T-helper 1 cell (primary cell): Measurements from ENCODE around the gene TNRC18.
"Not testable (repeated sequence)": the region's sequence is repeated elsewhere in the genome, so short reads cannot be mapped to it uniquely, and the experiment has no call there.

ENCODE experiments used
- DNase-seq, 5 donors: peaks; one replicate each; pipeline ENCODE4 v3.0.0-alpha.2; 2012 to 2020

Gene TNRC18

GRCh38 chr7:5374464-5374863 is 49.2 kb downstream of the TNRC18 start:
- no peak for DNase-seq

DNA sequence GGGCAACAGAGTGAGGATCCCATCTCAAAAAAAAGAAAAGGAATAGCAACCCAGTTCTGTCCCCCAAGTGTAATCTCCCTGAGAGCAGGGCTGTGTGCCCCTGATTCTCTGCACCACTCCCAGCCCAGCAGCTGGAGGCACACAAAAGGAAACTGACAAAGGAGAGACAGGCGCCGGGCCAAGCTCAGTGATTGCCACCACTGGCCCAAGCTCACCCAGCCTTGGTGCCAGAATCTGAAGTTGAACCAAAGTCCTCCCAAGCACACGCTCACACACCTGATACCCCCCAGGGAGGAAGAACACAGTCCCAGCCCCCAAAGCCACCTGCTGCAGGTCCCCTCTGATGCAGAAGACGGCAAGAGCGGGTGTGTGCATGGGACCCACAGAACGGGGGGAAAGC is 50.3 kb downstream of the TNRC18 start:
- no peak for DNase-seq

DNA sequence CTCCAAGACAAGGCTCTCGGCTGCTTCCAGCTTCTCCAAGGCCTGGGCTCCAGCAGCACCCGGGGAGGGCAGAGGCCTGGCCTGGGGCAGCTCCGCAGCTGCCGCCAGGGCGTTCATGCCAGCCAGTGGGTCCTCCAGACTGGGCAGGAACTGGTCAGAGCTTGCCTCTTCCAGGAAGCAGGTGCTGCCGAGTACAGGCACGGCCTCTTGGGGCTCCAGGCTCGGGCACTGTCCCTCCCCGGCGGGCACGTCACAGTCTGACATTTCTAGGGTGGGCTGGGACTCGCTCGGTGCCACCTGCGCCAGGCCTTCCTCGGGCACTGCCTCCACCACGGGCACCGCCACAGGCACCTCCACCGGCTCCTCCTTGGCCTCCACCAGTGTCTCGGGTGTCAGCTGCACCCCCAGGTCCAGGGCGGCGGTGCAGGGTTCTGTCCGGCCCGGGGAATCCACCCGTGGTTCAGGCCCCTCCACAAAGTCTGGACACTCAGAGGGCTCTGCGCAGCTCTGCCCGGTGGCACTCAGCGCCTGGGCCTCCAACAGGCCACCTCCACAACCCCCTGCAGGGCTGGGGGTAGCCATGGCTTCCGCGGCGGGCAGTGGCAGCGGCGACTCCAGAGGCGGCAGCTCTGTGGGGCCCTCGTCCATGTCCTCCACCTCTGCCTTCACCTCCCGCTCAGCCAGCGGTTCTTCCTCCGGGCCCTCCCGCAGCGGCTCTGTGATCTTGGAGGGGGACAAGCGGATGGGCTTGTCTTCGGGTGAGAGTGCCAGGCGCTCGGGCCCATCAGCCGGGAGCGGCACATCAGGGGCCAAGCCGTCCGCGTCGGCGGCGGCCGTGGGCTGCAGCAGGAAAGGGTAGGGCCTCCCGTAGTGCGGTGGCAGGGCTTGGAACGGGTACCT is 52.9 kb downstream of the TNRC18 start:
- DNase-seq, result no peak

- no peak for DNase-seq
Observed at GRCh38 chr7:5367661-5368060, 56.0 kb downstream of the TNRC18 start.

DNA sequence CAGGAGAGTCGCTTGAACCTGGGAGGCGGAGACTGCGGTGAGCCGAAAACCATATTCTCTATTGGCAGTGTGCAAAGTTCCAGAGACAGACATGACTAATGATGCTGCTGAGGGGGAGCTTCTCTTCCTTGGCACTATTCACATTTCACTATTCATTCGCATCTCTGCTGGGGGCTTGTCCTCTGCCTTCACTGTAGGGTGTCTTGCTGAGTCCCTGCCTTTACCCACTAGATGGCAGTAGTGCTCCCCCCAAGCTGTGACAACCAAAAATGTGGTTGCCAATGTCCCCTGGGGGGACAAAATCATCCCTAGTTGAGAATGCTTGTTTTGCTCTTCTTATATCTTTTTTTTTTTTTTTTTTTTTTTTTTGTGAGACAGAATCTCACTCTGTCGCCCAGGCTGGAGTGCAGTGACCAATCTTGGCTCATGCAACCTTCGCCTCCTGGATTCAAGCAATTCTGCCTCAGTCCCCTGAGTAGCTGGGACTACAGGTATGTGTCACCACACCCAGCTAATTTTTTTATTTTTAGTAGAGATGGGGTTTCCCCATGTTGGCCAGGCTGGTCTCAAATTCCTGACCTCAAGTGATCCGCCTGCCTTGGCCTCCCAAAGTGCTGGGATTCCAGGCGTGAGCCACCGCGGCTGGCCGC is 57.5 kb downstream of the TNRC18 start:
- DNase-seq, result peak in 4 of 5 donors; percentile 47 to 66 (median 56)

- peak in 1 of 5 donors; percentile 51 for DNase-seq
Observed at GRCh38 chr7:5363729-5364128, 59.9 kb downstream of the TNRC18 start.

GRCh38 chr7:5362466-5362865 is 61.2 kb downstream of the TNRC18 start:
- DNase-seq, result no peak

DNA sequence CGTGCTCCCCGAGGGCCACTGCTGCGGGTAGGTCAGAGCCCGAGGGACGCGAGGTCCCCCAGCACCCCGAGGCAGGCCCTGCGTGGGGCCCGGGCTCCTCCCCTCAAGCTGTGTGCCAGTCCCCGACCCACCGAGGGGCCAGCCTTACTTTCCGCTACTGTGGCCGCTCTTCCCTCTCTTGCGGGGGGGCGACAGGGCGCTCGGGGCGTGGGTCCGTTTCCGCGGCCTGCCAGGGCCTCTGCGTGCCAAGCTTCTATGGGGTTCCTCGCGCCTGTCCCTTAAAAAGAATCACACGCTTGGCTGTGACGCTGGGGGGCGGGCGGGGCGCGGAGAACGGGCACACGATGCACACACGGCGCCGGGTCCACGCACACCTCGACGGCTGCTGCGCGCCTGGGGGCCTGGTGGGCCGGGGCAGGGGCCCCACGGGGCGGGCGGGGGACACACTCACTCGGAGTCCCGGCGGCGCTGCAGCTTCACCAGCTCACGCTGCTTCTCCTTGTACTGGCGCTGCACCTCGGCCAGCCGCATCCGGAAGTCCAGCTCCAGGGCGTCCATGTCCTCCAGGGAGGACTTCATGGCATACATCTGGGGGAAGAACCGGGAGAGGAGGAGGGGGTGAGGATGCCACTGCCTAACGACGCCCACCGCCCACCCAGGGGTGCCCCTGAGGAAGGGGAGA is 62.0 kb downstream of the TNRC18 start:
- no peak for DNase-seq

- DNase-seq, result no peak
Observed at GRCh38 chr7:5360971-5361370, 62.7 kb downstream of the TNRC18 start.

- DNase-seq, result no peak
Observed at GRCh38 chr7:5360451-5360850, 63.2 kb downstream of the TNRC18 start.

DNA sequence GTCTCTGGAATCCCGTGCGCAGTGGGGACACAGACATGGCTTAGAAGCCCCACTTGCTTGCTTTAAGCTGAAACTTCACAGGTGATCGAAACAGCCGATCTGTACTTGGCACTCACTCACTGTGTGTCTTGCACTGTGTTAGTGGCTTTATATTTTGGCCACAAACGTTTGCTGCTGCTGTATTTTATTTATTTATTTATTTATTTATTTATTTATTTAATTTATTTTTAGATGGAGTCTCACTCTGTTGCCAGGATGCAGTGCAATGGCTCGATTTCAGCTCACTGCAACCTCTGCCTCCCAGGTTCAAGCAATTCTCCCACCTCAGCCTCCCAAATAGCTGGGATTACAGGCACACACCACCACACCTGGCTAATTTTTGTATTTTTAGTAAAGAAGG is 63.6 kb downstream of the TNRC18 start:
- DNase-seq, result not testable (repeated sequence)

GRCh38 chr7:5359344-5359743 is 64.3 kb downstream of the TNRC18 start:
- no peak for DNase-seq

- no peak for DNase-seq
Observed at GRCh38 chr7:5357951-5358350, 65.7 kb downstream of the TNRC18 start.

- DNase-seq, result no peak
Observed at GRCh38 chr7:5356751-5357119, 66.9 kb downstream of the TNRC18 start.

GRCh38 chr7:5354460-5355232 is 69.0 kb downstream of the TNRC18 start:
- DNase-seq, result no peak

DNA sequence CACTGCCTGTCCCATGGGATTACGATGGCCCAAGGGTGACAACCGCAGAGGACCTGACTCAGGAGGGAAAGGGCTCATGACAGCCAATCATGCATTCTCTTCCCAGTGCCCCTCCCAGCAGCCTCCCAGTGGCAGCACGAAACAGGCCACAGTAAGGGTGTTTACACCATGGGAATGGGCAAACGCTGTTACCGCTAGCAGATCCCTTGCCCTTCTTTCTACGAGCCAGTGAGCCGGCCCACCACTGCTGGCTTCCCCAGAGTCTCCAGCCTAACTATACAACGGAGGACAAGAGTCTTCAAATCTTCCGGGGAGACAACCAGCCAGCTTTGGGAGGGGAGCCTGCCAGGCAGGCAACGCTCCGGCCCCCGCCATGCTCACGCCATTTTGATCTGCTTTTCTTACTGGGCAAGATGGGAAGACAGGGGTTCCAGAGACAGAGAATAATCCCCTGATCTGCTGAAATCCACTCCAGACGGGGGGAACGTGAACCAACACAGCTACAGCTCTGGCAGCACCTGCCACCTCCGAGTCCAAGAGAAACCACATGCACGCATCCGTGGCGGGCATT is 71.1 kb downstream of the TNRC18 start:
- DNase-seq, result no peak

DNA sequence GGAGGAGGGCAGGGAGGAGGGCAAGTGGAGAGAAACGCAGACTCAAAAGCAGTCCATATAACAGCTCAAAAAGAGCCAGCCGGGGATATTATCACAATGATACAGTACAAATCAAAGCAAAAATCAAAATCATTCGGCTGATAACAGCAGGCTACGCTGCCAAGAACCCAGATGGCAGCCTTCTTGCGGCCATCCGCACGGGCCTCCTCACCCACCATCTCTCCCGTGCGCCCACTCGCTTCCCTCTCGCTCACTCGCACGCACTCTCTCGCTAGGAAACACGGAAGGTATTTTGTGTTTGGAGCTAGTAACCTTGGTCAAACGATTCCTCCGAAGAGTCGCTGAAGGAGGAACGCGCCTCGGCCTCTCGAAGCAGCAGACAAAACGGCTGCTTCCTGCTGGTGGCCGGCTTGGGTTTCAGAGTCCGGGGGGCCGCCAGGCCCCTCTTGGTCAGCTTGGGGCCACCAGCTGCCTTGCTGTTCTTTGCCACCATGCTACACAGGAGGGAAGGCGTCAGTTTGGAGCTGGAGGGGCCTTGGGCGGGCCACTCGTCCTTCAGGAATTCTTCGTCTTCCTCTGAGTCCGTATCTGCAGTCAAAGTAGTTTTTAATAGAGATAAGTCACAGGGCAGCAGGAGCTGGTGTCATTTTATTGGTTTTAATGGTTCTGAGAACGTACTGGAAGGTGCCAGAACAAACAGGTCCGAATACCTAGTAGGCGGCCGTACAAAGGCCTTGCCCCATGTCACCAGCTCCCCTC is 71.9 kb downstream of the TNRC18 start:
- DNase-seq, result no peak

DNA sequence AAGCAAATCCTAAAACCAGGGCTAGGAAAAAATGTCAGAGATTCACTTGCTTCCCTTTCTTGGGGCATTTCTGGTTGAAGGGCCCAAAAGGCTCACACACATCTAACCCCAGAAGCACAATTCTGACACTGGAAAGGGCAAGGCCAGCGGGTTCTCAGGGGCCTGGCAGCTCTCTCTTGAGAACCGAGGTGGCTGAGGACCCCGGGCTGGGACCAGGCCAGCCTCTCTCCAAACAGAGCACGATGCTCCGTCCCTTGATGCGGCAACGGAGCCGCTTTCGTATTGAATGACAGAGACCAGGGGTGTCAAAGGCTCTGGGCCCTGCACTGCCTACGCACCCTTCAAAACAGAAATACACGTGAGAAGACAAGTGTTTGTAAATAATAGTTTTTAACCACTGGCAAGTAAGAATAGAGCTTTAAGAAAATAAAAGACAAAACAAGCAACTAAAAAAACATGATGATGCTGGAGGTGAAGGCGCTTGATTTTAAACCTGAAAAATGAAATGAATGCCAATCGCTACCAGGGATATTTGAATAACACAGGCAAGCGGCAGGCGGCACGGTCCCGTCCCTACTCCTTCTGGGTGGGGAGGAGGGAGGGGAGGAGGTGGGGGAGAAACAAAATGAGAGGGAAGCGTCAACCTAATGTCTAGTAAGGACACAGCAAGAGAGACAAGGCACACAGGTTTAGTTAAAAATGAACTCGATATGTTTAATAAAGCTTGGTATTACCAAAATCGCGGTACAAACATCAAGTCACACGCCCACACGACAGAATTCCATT is 72.8 kb downstream of the TNRC18 start:
- no peak for DNase-seq

- no peak for DNase-seq
Observed at GRCh38 chr7:5350174-5350463, 73.5 kb downstream of the TNRC18 start.

DNA sequence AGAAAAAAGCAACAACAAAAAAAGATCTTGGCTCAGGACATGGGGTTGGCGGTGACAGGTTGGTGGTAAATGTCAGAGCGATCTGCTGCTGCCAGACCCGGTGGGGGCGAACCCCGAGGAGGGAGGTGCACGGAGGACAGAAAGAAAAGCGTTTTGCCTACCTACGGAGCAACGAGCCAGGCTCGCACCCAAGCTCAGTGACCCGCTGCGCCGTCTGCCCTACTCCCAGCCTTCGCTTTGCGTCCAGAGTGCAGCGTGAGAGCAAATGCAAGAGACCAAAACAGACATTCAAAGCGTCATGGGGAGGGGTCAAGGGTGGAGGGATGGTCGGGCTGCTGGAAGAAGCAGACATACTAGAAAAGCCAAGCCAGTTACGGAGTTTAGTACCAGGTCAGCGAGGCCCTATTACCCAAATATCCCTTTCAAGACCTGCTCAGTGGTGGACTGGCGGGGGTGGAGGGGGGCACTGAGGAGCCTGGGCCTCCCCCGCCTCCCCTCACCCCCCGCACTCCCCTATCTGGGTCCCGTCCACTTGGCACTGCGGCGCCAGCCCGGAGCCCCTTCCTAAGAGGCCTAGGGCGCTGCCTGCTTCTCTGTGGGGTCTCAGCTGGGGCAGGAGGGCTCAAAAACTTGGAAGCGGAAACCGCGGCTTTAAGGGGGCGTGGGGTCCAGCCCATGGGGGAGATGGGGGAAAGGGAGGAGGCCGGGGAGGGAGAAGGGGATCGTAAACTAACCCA is 74.0 kb downstream of the TNRC18 start:
- no peak for DNase-seq
